OCI-LY1 (cell line): ENCODE measurements around the gene PHLDA2.

ENCODE experiments used
- H2AFZ ChIP-seq: fragments of 200-600 bp; sonication (generic), shearing (Covaris generic); 2 replicates; pipeline ENCODE4 v1.6.0; 2014; ENCODE audit warnings: antibody characterized with exemption, mild to moderate bottlenecking, low read length
- H3F3A ChIP-seq: fragments of 200-600 bp; sonication (generic), shearing (Covaris generic); 2 replicates; pipeline ENCODE4 v1.6.0; 2014; ENCODE audit warnings: mild to moderate bottlenecking, antibody characterized with exemption, low read length, moderate library complexity; ENCODE audit not compliant: insufficient read depth
- H3K27ac ChIP-seq: fragments of 200-600 bp; sonication (generic); 2 replicates; pipeline ENCODE4 v1.5.1; 2014; ENCODE audit warnings: low read length, mixed run types, mild to moderate bottlenecking, low read depth; ENCODE audit not compliant: poor library complexity, severe bottlenecking
- H3K27me3 ChIP-seq: fragments of 200-600 bp; sonication (generic); 2 replicates; pipeline ENCODE4 v1.6.0; 2014; ENCODE audit warnings: antibody characterized with exemption, mild to moderate bottlenecking, low read length, moderate library complexity; ENCODE audit not compliant: insufficient read depth
- H3K36me3 ChIP-seq: fragments of 200-600 bp; sonication (generic); 2 replicates; pipeline ENCODE4 v1.6.1; 2014; ENCODE audit warnings: mild to moderate bottlenecking, antibody characterized with exemption, low read length, moderate library complexity, mixed read lengths; ENCODE audit not compliant: insufficient read depth
- H3K4me1 ChIP-seq: fragments of 200-600 bp; sonication (generic); 2 replicates; pipeline ENCODE4 v1.5.1; 2014; ENCODE audit warnings: mild to moderate bottlenecking, low read length, moderate library complexity; ENCODE audit not compliant: insufficient read depth, severe bottlenecking
- H3K4me2 ChIP-seq: fragments of 200-600 bp; sonication (generic), shearing (Covaris generic); 2 replicates; pipeline ENCODE4 v1.6.1; 2014; ENCODE audit warnings: low read length
- H3K4me3 ChIP-seq: fragments of 200-600 bp; sonication (generic); 2 replicates; pipeline ENCODE4 v1.5.1; 2014; ENCODE audit warnings: low read length, low read depth, mild to moderate bottlenecking, mixed read lengths; ENCODE audit not compliant: poor library complexity, severe bottlenecking
- H3K79me2 ChIP-seq: fragments of 200-600 bp; shearing (Covaris generic); 2 replicates; pipeline ENCODE4 v1.6.1; 2016; ENCODE audit warnings: mixed run types, low read length, mixed read lengths; ENCODE audit not compliant: insufficient read depth
- H3K9ac ChIP-seq: fragments of 200-600 bp; sonication (generic), shearing (Covaris generic); 2 replicates; pipeline ENCODE4 v1.6.1; 2014; ENCODE audit warnings: mild to moderate bottlenecking, low read length, mixed read lengths
- H3K9me2 ChIP-seq: fragments of 200-600 bp; sonication (generic), shearing (Covaris generic); 2 replicates; pipeline ENCODE4 v1.6.1; 2014; ENCODE audit warnings: low read depth, mild to moderate bottlenecking, low read length, mixed read lengths
- H3K9me3 ChIP-seq: fragments of 200-600 bp; shearing (Covaris generic); 2 replicates; pipeline ENCODE4 v1.6.1; 2014; ENCODE audit warnings: low read length, mixed read lengths
- H4K20me1 ChIP-seq: fragments of 200-600 bp; sonication (generic), shearing (Covaris generic); 2 replicates; pipeline ENCODE4 v1.6.0; 2016; ENCODE audit warnings: mild to moderate bottlenecking, low read length; ENCODE audit not compliant: insufficient read depth
- CTCF ChIP-seq: fragments of 200-600 bp; sonication (generic), shearing (Covaris generic); IDR thresholded peaks from 2 replicates; pipeline ENCODE4 v1.5.1; 2017; ENCODE audit warnings: mild to moderate bottlenecking, antibody characterized with exemption, low read length, moderate library complexity, mixed read lengths
- EZH2 ChIP-seq: fragments of 200-600 bp; sonication (generic), shearing (Covaris generic); IDR thresholded peaks from 2 replicates; pipeline ENCODE4 v1.8.0; 2017; ENCODE audit warnings: borderline replicate concordance, mixed run types, mild to moderate bottlenecking, antibody characterized with exemption, low read length, moderate library complexity, mixed read lengths

Gene PHLDA2

GRCh38 chr11:2964782-2965181, 35.6 kb upstream of the PHLDA2 start:
- H3K27me3 ChIP-seq: no peaks in the 10 kb centered on the region
- no peaks in the 10 kb centered on the region for H3K9me3 ChIP-seq
- H4K20me1 ChIP-seq: no peaks in the 10 kb centered on the region; the same call in 1 of the 2 replicates
- no peak overlapping the region for H2AFZ ChIP-seq
- H3K27ac ChIP-seq: no peak overlapping the region
- no peak overlapping the region for H3K9ac ChIP-seq
- no peaks in the 10 kb centered on the region for H3K4me1 ChIP-seq
- H3F3A ChIP-seq: no peaks in the 10 kb centered on the region
- no peak overlapping the region for H3K4me3 ChIP-seq
- no peaks in the 10 kb centered on the region for H3K9me2 ChIP-seq
- H3K79me2 ChIP-seq: peaks cover 3% of the 10 kb centered on the region; the same call in 1 of the 2 replicates
- H3K4me2 ChIP-seq: no peak overlapping the region
- H3K36me3 ChIP-seq: peaks cover 97% of the 10 kb centered on the region
- TF ChIP-seq EZH2: no peak
- TF ChIP-seq CTCF: no peak

DNA sequence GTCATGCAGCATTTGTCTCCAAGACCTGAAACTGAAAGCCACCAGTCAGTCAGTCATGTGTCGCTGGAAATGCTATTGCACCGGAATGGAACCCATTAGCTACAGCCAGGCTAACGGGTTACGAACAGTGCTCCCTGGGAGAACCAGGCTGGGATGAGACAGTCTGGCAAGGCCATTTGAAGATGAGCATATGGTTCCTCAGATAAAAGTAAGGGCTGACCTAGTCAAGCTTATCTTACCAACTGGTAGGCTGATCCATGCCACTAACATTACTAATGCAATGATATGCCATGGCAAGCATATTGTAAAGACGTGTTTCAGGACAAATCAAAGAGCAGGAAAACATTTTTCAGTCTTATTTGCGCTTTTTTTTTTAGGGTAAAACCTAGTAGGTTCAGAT, 34.5 kb upstream of the PHLDA2 start:
- Histone ChIP-seq H2AFZ (no peak overlapping the region), H4K20me1 (no peaks in the 10 kb centered on the region; the same call in 1 of the 2 replicates), H3K27me3 (no peaks in the 10 kb centered on the region), H3K4me3 (no peak overlapping the region), H3K27ac (no peak overlapping the region), H3K4me1 (no peaks in the 10 kb centered on the region), H3K36me3 (peaks cover 97% of the 10 kb centered on the region), H3K79me2 (peaks cover 8% of the 10 kb centered on the region; the same call in 1 of the 2 replicates), H3K4me2 (no peak overlapping the region), H3F3A (no peaks in the 10 kb centered on the region), H3K9ac (no peak overlapping the region), H3K9me3 (no peaks in the 10 kb centered on the region), H3K9me2 (no peaks in the 10 kb centered on the region)
- TF ChIP-seq CTCF: no peak
- TF ChIP-seq EZH2: no peak

GRCh38 chr11:2963112-2963754, 34.0 kb upstream of the PHLDA2 start:
- Histone ChIP-seq H3K36me3 (peaks cover 97% of the 10 kb centered on the region), H4K20me1 (no peaks in the 10 kb centered on the region; the same call in 1 of the 2 replicates), H3K4me2 (no peak overlapping the region), H3K4me1 (no peaks in the 10 kb centered on the region), H3K27ac (no peak overlapping the region), H3K9me3 (no peaks in the 10 kb centered on the region), H3K9me2 (no peaks in the 10 kb centered on the region), H3F3A (no peaks in the 10 kb centered on the region), H3K4me3 (no peak overlapping the region), H3K79me2 (peaks cover 8% of the 10 kb centered on the region; the same call in 1 of the 2 replicates), H3K9ac (no peak overlapping the region), H2AFZ (no peak overlapping the region), H3K27me3 (no peaks in the 10 kb centered on the region)
- TF ChIP-seq CTCF (no peak), EZH2 (no peak)
